ENCODE measurements around the gene TMEM120A.

TMEM120A gene

GRCh38 chr7:75943864-75944263 is 50.5 kb downstream of the TMEM120A start:
- peaks cover 5% of the 10 kb centered on the region; the same call in 1 of the 2 replicates for H3K79me2 ChIP-seq (ENCODE audit: low read length)
- no peak for TF ChIP-seq EZH2 (optimal IDR thresholded peaks at IDR 0.05; ENCODE audit: low read depth, low read length)
- TF ChIP-seq EZH2phosphoT487 (IDR thresholded peaks at IDR 0.05; ENCODE audit: low read length) = no peak
- TF ChIP-seq CTCF (IDR thresholded peaks at IDR 0.05; ENCODE audit: low read length) = no peak
- no peaks in the 10 kb centered on the region for H3K9me2 ChIP-seq (replicated peaks; ENCODE audit: insufficient read depth, low read length)
- no peak overlapping the region for H3K4me3 ChIP-seq (ENCODE audit: low read length)
- no peaks in the 10 kb centered on the region for H3K27me3 ChIP-seq (replicated peaks; ENCODE audit: insufficient read depth, low read length)
- H3K9ac ChIP-seq (ENCODE audit: low read length) = no peak overlapping the region
- H3K4me1 ChIP-seq (ENCODE audit: low read length) = no peaks in the 10 kb centered on the region
- no peak for DNase-seq
- no peak overlapping the region for H2AFZ ChIP-seq (ENCODE audit: low read length)
- H3K36me3 ChIP-seq (replicated peaks; ENCODE audit: insufficient read depth, low read length) = no peaks in the 10 kb centered on the region; the same call in 1 of the 2 replicates
- no peaks in the 10 kb centered on the region for H3F3A ChIP-seq (ENCODE audit: insufficient read depth, low read length)
- H3K27ac ChIP-seq (ENCODE audit: low read length) = no peak overlapping the region
- no peaks in the 10 kb centered on the region for H3K9me3 ChIP-seq (replicated peaks; ENCODE audit: insufficient read depth, low read length)
- H3K4me2 ChIP-seq (ENCODE audit: low read depth, low read length) = no peak overlapping the region
- no peaks in the 10 kb centered on the region for H4K20me1 ChIP-seq (ENCODE audit: insufficient read depth, low read length)

GRCh38 chr7:75938921-75939320 is 55.5 kb downstream of the TMEM120A start:
- Histone ChIP-seq H4K20me1 (ENCODE audit: insufficient read depth, low read length) (no peaks in the 10 kb centered on the region), H3K4me2 (ENCODE audit: low read depth, low read length) (no peak overlapping the region), H3K27ac (ENCODE audit: low read length) (no peak overlapping the region), H3F3A (ENCODE audit: insufficient read depth, low read length) (no peaks in the 10 kb centered on the region), H3K4me1 (ENCODE audit: low read length) (no peaks in the 10 kb centered on the region), H3K4me3 (ENCODE audit: low read length) (no peak overlapping the region), H3K9me3 (replicated peaks; ENCODE audit: insufficient read depth, low read length) (no peaks in the 10 kb centered on the region), H3K27me3 (replicated peaks; ENCODE audit: insufficient read depth, low read length) (no peaks in the 10 kb centered on the region), H3K9ac (ENCODE audit: low read length) (no peak overlapping the region), H3K36me3 (replicated peaks; ENCODE audit: insufficient read depth, low read length) (no peaks in the 10 kb centered on the region; the same call in 1 of the 2 replicates), H3K9me2 (replicated peaks; ENCODE audit: insufficient read depth, low read length) (no peaks in the 10 kb centered on the region), H2AFZ (ENCODE audit: low read length) (no peak overlapping the region), H3K79me2 (ENCODE audit: low read length) (peaks cover 2% of the 10 kb centered on the region; the same call in 1 of the 2 replicates)
- TF ChIP-seq EZH2 (optimal IDR thresholded peaks at IDR 0.05; ENCODE audit: low read depth, low read length) (no peak), CTCF (IDR thresholded peaks at IDR 0.05; ENCODE audit: low read length) (no peak), EZH2phosphoT487 (IDR thresholded peaks at IDR 0.05; ENCODE audit: low read length) (no peak)
- DNase-seq = no peak

- Histone ChIP-seq H3K79me2 (ENCODE audit: low read length) (peaks cover 2% of the 10 kb centered on the region; the same call in 1 of the 2 replicates), H3K4me1 (ENCODE audit: low read length) (no peaks in the 10 kb centered on the region), H3F3A (ENCODE audit: insufficient read depth, low read length) (no peaks in the 10 kb centered on the region), H3K4me2 (ENCODE audit: low read depth, low read length) (no peak overlapping the region), H3K27me3 (replicated peaks; ENCODE audit: insufficient read depth, low read length) (no peaks in the 10 kb centered on the region), H3K36me3 (replicated peaks; ENCODE audit: insufficient read depth, low read length) (no peaks in the 10 kb centered on the region), H3K4me3 (ENCODE audit: low read length) (no peak overlapping the region), H3K9me2 (replicated peaks; ENCODE audit: insufficient read depth, low read length) (no peaks in the 10 kb centered on the region), H2AFZ (ENCODE audit: low read length) (no peak overlapping the region), H3K27ac (ENCODE audit: low read length) (no peak overlapping the region), H3K9me3 (replicated peaks; ENCODE audit: insufficient read depth, low read length) (no peaks in the 10 kb centered on the region), H3K9ac (ENCODE audit: low read length) (no peak overlapping the region), H4K20me1 (ENCODE audit: insufficient read depth, low read length) (no peaks in the 10 kb centered on the region)
- TF ChIP-seq CTCF (IDR thresholded peaks at IDR 0.05; ENCODE audit: low read length) (no peak), EZH2phosphoT487 (IDR thresholded peaks at IDR 0.05; ENCODE audit: low read length) (no peak), EZH2 (optimal IDR thresholded peaks at IDR 0.05; ENCODE audit: low read depth, low read length) (no peak)
- no peak for DNase-seq
Measured at GRCh38 chr7:75937958-75938786, 56.2 kb downstream of the TMEM120A start.

Data from MM.1S (cell line).